Neural crest cell (in vitro differentiated cells): ENCODE data around the gene UBR4. TPM values are rescaled to one million over a fixed set of nuclear protein-coding genes. Genes with fewer than 3 reads are reported as not detected.

Experiments
- DNase-seq: peaks from one replicate; pipeline ENCODE4 v3.0.0; 2021; ENCODE audit warnings: low read depth, mixed read lengths, low spot score
- H3K27ac Mint-ChIP-seq: one replicate; pipeline ENCODE4 v1.8.0; 2021; ENCODE audit warnings: mild to moderate bottlenecking, mixed read lengths; ENCODE audit not compliant: unreplicated experiment
- H3K27me3 Mint-ChIP-seq: 2 replicates; pipeline ENCODE4 v1.8.0; 2021; ENCODE audit warnings: low read depth, mild to moderate bottlenecking, mixed read lengths
- H3K36me3 Mint-ChIP-seq: 2 replicates; pipeline ENCODE4 v1.8.0; 2021; ENCODE audit warnings: low read depth, mild to moderate bottlenecking, mixed read lengths
- H3K4me1 Mint-ChIP-seq: 2 replicates; pipeline ENCODE4 v1.8.0; 2021; ENCODE audit warnings: mixed read lengths
- H3K4me3 Mint-ChIP-seq: one replicate; pipeline ENCODE4 v1.8.0; 2021; ENCODE audit warnings: mild to moderate bottlenecking, mixed read lengths
- H3K9me3 Mint-ChIP-seq: 2 replicates; pipeline ENCODE4 v1.8.0; 2021; ENCODE audit warnings: mixed read lengths
- total RNA-seq: library from RNA; stranded (reverse); gene quantifications from 2 replicates; pipeline ENCODE4 v1.2.1, GENCODE V29; 2021
- TF ChIP-seq, protein P1 (sequence below): fragments of 200-600 bp; sonication (generic); conservative IDR thresholded peaks from 2 replicates; pipeline ENCODE4 v1.5.0; 2021; ENCODE audit warnings: antibody characterized with exemption, mild to moderate bottlenecking

UBR4 gene
- total RNA-seq, 1 donor from 2014 or later = 114 TPM

DNA sequence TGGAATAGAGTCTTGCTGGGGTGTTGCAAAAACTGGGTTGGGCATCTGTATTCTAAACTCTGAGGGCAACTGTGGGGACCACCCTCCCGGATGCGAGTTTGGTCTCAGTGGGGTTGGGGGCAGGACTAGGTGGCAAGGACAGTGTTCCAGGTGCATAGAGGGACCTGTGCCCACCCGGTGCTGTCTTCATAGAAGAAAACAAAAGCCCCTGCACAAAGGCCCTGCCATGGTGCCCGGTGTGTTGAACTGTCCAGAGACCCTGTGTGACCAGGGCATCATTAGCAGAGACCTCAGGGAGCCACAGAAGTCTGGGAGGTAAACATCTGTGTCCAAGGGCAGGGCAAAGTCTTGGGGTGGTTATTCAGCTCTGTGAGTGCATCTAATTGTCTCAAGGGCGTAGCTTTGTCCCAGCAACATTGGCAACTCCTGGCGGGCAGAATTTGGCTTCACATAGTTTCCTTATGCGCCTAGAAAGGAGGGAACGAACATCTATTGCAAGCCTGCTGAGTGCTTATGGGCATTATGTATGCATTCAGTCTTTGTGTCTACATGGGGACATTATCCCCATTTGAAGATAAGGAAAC lies 181.4 kb downstream of the UBR4 start:
- Mint-ChIP-seq H3K27me3 (no peaks in the 10 kb centered on the region), H3K36me3 (no peaks in the 10 kb centered on the region), H3K9me3 (no peaks in the 10 kb centered on the region), H3K4me3 (no peak overlapping the region), H3K27ac (no peak overlapping the region), H3K4me1 (peaks cover 6% of the 10 kb centered on the region)
- TF ChIP-seq, protein P1, sequence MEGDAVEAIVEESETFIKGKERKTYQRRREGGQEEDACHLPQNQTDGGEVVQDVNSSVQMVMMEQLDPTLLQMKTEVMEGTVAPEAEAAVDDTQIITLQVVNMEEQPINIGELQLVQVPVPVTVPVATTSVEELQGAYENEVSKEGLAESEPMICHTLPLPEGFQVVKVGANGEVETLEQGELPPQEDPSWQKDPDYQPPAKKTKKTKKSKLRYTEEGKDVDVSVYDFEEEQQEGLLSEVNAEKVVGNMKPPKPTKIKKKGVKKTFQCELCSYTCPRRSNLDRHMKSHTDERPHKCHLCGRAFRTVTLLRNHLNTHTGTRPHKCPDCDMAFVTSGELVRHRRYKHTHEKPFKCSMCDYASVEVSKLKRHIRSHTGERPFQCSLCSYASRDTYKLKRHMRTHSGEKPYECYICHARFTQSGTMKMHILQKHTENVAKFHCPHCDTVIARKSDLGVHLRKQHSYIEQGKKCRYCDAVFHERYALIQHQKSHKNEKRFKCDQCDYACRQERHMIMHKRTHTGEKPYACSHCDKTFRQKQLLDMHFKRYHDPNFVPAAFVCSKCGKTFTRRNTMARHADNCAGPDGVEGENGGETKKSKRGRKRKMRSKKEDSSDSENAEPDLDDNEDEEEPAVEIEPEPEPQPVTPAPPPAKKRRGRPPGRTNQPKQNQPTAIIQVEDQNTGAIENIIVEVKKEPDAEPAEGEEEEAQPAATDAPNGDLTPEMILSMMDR = no peak
- DNase-seq = no peak

DNA sequence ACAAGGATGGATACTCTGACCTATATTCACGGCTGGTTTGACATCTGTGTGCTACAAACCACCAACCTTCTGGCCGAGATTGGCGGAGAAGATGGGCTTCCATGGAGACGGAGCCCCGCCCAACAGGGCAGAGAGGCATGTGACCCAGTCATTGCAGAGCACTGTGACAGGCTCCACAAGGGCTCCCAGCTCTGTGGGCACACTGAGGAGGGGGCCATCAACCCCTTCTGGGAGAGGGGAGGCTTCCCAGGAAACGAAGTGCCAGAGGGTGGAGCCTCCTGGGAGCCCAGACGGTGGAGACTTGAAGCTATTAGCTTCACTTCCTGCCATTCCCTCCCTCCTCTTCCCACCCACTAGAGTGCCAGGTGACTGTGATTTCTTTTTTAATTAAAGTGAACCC lies 182.0 kb downstream of the UBR4 start:
- Mint-ChIP-seq H3K36me3 (no peaks in the 10 kb centered on the region), H3K27ac (no peak overlapping the region), H3K4me1 (peaks cover 6% of the 10 kb centered on the region), H3K9me3 (no peaks in the 10 kb centered on the region), H3K27me3 (no peaks in the 10 kb centered on the region), H3K4me3 (no peak overlapping the region)
- TF ChIP-seq, protein P1 = no peak
- DNase-seq = no peak

Other genes starting within 250 kb of the UBR4 start
- 57.2 and 61.8 TPM in 2 replicates for gene EMC1, start 41.3 kb upstream of the UBR4 start, total RNA-seq
- 57.3 and 58.3 TPM in 2 replicates for gene MRTO4, start 41.5 kb upstream of the UBR4 start, total RNA-seq
- gene AKR7A3, start 78.5 kb upstream of the UBR4 start, total RNA-seq = 2.0 and 2.1 TPM in 2 replicates
- gene AKR7A2, start 101.9 kb upstream of the UBR4 start, total RNA-seq = 70.4 and 75.7 TPM in 2 replicates
- gene SLC66A1, start 102.1 kb upstream of the UBR4 start, total RNA-seq = 27.4 and 32.3 TPM in 2 replicates